Caki2 (cell line): ENCODE results near the gene SMC1B. TPM values are rescaled to one million over a fixed set of nuclear protein-coding genes. Genes with fewer than 3 reads are reported as not detected.
"Not testable (repeated sequence)": the region's sequence is repeated elsewhere in the genome, so short reads cannot be mapped to it uniquely, and the experiment has no call there.

Source experiments
- DNase-seq: peaks from one replicate; pipeline ENCODE4 v3.0.0-alpha.2; 2015; ENCODE audit warnings: low read depth
- in situ Hi-C: cut with HindIII; loops from 2 replicates; pipeline ENCODE4 v1.10.0; 2016; ENCODE audit warnings: low sequenced_read_pairs, low pct_unique_long_range_greater_than_20kb, mixed read lengths
- total RNA-seq: library from RNA; depleted of rRNA; stranded (reverse); fragments of >200 nt; shearing (Covaris generic); gene quantifications from 2 replicates; pipeline ENCODE4 v1.2.3, GENCODE V29; 2014; ENCODE audit warnings: low replicate concordance

SMC1B gene
- total RNA-seq, 1 experiment from 2014 or later: 0.27 TPM

DNA sequence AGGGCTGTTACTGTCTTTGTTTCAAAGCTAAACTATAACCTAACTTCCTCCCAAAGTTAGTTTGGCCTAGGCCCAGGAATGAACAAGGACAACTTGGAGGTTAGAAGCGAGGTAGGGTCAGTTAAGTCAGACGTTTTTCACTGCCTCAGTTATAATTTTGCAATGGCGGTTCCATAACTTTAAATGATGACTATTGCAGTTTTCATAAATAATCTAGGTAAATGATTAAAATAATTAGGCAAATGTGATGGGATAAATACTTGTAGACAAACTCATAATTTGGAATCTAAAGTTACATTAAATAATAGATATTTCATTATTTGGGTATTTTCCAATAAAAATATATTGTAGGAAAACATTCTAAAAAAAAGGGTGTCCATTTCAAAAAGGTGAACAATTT lies 39.8 kb downstream of the SMC1B start:
- in situ Hi-C loops: not testable (repeated sequence)

DNA sequence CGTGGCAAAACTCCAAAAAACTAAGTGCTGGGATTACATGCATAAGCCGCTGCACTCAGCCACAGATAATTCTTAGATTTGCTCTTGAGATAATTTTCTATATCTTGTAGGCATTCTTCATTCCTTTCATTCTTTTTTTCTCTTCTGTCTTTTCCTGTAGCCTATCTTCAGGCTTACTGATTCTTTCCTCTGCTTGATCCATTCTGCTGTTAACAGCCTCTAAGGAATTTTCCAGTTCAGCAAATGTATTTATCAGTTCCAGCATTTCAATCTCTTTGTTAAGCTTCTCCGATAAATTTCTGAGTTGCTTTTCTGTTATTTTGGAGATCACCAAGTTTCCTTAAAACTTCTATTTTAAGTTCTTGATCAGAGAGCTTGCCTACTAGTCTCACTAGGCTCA lies 46.7 kb downstream of the SMC1B start:
- in situ Hi-C loops: no loop called here

More for the DNA sequence above, 39.8 kb downstream of the SMC1B start:
- DNase-seq: not testable (repeated sequence)

DNA sequence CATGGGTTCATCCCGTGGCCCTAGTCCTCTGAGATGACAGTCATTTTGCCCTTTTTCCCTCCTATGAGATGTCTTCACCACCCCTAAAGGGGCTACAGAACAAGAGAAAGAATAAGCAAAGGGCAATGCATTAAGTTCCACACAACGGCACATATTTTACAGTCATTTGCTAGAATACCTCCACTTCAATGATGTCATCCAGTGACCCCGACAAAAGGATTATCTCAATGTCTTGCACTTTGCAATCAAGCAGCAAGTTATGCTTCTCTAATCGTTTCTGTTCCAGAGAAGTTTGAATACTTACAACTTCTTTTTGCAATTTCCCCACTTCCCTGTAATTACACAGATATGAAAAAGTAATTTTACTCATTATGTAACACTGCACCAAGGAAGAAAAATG lies 53.8 kb downstream of the SMC1B start:
- no peak for DNase-seq

More for the DNA sequence above, 46.7 kb downstream of the SMC1B start:
- DNase-seq: no peak

DNA sequence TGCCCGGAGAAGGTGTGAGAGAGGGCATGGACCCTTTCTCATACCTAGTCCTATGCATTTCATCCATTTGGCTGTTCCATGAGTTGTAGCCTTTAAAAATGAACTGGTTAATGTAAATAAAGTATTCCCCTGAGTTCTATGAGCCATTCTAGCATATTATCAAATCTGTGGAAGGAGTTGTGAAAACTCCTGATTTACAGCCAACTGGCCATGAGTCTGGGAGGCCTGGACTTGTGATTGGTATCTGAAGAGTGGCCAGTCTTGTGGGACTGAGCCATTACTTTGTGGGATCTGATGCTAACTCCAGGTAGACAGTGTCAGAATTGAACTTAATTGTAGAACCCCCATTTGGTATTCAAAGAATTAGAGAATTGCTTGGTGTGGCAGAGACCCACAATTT lies 55.3 kb downstream of the SMC1B start:
- in situ Hi-C loops: no loop called here
- DNase-seq: no peak

More for the DNA sequence above, 53.8 kb downstream of the SMC1B start:
- in situ Hi-C loops: no loop called here

DNA sequence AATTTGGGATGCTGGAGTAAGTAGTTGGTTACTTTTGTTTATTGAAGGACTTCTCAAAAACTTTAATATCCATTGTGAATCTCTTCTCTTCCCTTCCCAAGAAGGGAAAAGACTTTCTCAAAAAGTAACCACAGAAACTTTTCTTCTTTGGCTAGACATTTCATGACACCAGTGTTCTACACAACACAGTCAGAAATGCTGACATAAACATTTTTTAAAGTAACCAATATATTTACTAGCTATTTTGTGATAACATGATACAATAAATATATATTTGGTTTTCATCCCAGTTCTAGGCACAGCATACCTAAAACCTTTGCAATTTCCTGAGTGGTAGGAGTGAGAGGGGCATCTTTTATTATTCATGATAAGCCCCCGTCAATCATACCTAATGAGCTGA lies 55.9 kb downstream of the SMC1B start:
- in situ Hi-C loops: no loop called here
- DNase-seq: no peak

DNA sequence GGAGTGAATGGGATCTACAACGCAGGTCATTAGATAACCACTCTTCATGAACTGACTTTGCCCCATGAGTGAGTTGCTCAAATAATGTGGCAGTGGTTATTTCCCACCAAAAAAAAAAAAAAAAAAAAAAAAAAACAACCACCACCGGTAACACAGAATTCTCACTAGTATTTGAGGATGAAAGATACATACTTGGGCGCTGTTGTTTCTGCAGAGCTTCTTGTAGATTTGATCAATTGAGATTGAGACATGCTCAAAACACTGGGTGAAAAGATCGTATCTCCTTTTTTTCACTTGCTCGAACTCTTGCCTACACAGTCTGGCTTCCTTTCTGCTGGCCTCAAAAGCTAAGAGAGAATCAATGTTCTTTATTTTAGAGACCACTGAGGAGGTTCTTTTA lies 59.6 kb downstream of the SMC1B start:
- DNase-seq: no peak
- in situ Hi-C loops: no loop called here

DNA sequence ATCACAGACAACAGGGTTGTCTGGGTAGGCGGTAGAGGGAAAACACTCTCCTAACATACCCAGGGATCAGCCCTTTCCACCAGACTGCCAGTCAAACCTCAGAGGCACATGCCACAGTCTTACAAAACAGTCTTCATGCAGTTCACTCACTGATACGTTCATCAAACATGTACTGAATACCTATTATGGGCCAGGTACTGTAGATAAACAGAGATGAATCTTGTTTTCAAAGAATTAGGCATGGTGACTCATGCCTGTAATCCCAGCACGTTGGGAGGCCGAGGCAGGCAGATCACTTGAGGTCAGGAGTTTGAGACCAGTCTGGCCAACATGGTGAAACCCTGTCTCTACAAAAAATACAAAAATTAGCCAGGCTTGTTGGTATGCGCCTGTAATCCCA lies 60.6 kb downstream of the SMC1B start:
- in situ Hi-C loops, DNase-seq: not testable (repeated sequence)

DNA sequence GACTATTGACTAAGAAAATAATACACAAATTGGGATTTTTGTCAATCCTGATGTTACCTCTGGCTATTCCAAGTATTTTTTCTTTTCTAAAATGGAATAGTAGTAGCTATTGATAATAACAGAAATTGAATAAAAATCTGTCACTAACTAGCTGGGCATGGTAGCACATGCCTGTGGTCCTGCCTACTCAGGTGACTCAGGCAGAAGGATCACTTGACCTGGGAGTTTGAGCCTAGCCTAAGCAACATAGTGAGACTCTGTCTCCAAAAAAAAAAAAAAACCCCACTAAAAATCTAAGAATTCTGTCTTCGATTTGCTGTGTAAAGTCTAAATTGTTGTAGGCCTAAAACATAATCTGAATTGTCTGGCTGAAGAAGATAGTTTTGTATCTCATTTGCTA lies 61.4 kb downstream of the SMC1B start:
- in situ Hi-C loops: no loop called here
- no peak for DNase-seq

DNA sequence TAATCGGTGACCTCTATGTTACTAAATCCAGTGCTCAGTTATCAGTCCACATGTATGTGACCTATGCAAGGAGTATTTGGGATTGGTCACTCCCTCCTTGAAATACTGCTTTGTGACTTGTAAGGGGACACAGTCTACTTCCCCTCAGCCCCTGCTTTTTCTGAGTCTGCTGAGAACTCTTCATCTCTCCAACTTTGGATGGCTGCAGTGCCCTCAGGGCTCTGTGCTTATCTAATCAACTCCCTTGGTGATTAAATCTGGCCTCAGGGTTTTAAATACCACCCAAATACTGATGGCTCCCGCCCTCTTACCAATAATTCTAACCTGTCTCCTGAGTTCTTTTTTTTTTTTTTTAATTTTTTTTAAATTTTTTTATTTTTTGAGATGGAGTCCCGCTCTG lies 63.5 kb downstream of the SMC1B start:
- in situ Hi-C loops: no loop called here

DNA sequence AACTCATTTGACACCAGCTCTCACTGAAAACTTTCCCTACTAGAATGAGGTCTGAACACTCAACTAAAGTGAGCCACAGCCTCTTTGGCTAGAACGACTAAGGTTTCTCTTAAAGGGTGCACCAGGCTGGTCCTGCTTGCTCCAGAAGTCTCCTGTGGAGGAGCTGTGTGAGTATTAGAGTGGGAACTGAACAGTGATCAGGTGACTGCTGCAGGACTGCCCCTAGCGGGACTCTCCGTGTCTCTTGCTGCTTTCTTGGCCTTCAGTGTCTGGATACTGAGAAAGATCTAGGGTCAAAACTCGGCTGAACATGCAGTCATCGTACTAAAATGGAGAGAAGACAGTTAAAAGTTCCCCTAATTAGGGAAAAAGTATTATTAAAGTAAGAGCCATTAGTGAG lies 69.1 kb downstream of the SMC1B start:
- in situ Hi-C loops: no loop called here
- DNase-seq: no peak

More for the DNA sequence above, 63.5 kb downstream of the SMC1B start:
- DNase-seq: no peak

DNA sequence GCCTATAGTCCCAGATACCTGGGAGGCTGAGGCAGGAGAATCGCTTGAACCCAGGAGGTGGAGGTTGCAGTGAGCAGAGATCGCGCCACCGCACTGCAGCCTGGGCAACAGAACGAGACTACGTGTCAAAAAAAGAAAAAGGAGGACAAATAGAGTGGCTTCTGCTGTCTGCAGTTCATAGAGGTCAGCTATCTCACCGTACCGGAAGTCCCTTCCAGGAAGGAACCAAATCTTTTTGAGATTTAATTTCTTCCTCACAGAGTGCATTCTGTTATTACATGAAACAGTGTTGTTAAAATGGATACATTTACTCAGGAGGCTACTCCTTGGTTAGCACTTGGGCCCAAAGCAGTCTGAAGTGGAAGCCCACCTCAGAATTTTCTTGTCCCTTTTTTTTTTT lies 70.3 kb downstream of the SMC1B start:
- in situ Hi-C loops: no loop called here
- DNase-seq: no peak

DNA sequence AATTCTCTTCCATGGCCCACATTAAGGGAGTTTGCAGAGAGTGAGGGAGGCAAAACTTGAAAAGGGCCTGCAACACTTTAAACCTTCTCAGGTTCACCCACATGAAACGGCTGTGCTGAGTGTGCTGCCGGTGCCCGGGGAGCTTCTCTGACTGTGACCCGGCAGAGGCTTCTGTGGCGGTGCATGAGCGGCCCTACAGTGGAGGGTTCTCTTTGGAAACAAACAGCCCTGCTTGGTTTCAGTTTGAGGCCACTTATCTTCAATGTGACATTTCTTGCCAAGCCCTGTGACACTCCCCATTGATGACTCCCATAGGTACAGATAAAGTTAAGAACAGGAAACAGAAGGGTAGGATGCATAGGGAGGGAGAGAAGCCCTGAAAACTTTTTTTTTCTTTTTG lies 71.9 kb downstream of the SMC1B start:
- in situ Hi-C loops: no loop called here
- DNase-seq: no peak

DNA sequence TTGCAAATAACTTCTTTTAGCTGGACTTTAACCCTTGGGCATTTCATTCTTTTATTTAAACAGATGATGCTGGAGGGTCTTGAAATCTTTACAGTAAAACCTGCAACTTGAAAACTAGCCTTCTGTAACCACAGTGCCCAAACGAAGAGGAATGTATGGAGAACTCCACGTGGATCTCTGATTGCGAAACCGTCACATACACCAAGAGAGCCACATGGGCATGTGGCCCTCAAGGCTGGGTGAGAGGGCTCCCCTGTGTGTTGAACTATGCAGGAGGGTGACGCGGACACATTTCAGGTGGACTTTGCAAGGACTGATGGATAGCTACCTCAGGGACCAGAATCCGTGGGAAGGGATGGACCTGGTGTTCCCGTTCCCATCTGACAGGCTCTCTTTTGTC lies 73.1 kb downstream of the SMC1B start:
- in situ Hi-C loops: no loop called here
- DNase-seq: no peak

DNA sequence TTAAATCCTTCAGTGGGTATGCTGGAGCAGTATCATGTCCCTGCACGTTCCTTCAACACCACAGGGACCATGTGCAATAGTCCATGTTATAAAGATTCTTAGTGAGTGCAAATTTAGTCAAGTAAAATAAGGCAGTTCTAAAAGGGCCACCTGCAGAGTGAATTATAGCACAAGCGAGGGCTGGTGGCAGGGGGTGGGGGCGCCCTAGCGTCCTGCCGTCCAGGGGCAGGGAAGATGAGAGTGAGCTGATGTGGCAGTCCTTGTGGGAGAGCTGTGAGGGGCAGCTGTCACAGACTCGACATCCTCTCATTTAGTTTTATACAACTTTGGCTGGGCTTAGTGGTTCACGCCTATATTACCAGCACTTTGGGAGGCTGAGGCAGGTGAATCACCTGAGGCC lies 74.6 kb downstream of the SMC1B start:
- DNase-seq: no peak
- in situ Hi-C loops: no loop called here

DNA sequence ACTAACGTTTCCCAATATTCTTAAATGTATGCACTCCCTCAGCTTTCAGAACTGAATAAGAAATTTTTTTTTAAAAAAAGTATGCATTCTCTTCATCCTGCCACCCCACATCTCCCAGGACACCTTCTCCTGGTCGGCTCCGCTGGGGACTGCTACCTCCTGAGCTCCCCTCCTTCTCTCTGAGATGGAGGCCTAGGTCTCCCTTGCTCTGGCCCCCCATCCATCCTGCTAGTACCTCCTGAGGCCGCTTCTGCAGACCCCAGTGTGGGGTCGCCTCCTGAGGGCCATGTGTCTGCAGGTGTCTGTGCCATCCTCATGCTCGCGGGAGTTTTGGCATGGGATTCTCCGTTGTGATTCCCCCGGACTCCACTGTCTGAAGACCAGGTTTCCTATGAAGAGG lies 75.9 kb downstream of the SMC1B start:
- DNase-seq: no peak
- in situ Hi-C loops: no loop called here

DNA sequence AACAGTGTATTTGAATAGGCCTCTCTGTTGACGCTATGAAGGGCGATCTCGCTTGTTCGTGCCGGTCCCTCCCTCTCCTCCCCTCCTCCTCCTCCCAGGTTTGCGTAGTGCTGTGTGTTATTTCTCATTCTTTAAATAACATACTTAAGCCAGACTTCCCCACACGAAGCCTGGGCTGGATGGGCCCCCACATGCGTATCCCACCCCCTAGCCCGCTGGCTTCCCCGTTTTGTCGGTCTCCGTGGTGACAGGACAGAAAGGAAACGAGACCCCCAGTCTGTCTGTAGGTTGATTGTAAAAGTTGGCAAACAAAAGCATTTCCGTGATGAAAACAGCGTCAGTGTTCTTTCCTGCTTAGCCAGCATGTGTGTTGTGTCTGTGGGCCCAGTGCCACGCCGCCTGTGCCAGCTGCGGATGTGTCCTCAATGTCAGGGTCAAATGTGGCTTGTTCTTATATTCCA lies 76.4 kb downstream of the SMC1B start:
- no peak for DNase-seq
- in situ Hi-C loops: no loop called here

DNA sequence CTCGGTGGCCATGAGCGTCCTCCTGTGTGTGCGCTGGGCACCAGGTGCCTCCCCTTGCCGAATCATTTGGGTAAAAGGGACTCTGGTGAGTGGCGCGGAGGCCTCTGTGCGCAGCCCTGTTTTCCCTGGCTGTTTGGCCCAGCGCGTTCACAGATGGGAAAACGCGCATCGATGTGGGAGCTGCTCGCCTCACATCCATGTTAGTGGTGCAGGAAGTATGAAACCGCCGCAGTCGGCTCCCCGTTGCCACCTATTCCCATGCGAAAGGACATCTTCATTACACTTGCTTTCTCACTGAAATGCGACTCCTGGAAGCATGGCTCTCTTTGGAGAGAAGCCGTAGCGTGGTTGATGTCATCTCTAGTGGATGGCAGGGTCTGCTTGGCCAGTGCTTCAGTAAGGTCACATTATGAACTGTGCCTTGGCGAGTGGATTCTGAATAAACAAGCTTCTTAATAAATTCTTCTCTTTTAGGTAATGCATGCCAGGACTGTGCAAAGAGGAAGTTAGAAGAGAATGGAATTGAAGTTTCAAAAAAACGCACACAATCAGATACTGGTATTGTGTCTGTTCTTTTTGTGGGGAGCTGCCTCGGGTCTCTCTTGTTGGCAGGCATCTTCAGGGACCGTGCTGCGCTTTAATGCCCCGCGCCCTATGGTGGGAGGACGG lies 77.4 kb downstream of the SMC1B start:
- no peak for DNase-seq

DNA sequence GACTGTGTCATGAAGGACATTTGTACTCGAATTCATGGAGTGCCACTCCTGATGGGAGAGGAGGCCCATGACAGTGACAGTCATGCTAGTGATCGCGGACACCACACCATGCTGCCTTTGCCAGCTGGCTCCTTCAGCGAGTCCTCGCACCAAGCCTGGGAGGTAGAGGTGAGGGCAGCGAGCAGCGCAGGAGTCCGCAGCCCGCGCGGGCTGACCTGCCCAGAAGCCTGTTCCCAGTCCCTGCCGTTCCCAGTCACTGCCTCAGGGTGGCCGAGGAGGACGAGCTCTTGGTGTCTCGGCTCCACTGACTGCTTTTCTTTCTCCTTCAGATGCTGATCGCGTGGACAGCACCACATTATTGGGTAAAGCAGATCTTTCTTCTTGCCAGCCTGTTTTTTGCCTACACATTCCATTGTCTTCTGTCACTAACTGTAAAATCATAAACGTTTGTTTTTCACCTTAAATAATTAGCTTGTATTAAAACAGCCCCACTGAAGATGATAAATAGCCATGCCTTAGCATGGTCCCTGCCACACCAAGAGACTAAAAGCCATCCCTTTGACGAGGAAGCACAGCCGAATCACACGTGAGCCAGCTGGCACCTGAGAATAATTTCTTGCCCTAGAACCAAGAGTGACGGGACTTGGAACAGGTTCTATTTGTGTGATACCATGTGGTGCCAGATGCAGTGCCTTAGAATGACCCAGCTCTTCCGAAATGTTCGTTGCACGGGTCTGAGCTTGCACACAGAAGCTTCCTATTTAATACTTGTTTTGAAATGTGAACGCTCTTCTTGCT lies 78.2 kb downstream of the SMC1B start:
- in situ Hi-C loops: no loop called here
- no peak for DNase-seq

More for the DNA sequence above, 77.4 kb downstream of the SMC1B start:
- in situ Hi-C loops: no loop called here

DNA sequence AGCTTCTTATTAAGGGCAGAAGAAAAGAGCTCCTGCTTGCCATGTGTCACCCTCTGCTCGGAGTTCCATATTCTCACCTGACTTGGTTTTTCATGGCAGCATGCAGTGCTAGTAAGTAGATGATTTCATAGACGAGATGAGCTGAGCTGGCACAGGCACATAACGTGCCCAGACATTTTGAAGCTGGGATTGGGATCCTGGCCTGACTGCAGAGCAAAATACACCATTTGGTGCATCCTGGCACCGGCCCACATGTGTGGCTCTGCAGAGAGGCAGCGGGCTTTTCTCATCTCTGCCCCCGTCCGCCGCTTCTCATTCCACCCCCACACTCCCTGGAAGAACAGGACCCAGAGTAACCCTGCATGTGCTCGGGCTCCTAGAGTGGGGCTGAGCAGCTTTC lies 78.9 kb downstream of the SMC1B start:
- no peak for DNase-seq
- in situ Hi-C loops: no loop called here

DNA sequence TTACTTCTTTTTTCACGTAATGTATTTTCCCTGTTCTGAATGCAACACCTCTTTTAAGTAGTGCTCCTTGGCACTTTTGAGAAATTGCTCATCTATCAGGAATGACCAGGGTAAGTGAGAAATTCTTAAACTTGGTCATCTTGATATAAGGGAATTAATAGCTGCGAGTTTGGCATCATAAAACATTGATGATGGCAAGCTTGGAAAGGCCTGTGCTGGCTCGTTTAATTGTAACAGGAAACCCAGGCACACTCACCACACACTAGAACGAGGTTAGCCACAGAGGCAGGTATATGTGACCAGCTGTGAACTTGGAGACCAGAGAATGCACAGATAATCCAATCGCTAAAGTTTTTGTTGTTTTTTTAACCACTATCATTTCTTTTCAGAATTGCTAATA lies 79.3 kb downstream of the SMC1B start:
- in situ Hi-C loops: no loop called here
- no peak for DNase-seq
